Astrocyte of the spinal cord (primary cell): Measurements from ENCODE around the gene GRID2.

ENCODE experiments used
- DNase-seq: peaks from one replicate; pipeline ENCODE4 v3.0.0; 2011; ENCODE audit warnings: low read depth, low spot score
- H3K4me3 ChIP-seq: 2 replicates; pipeline ENCODE4 v1.5.1; 2011; ENCODE audit warnings: low read depth, mild to moderate bottlenecking, low read length, moderate library complexity
- CTCF ChIP-seq: IDR thresholded peaks from 2 replicates; pipeline ENCODE4 v1.5.1; 2012; ENCODE audit warnings: low read depth, mild to moderate bottlenecking, low read length, inconsistent platforms
- in situ Hi-C: cut with HindIII; loops from 2 replicates; pipeline ENCODE4 v1.10.0; 2017; ENCODE audit warnings: low sequenced_read_pairs

Gene GRID2

GRCh38 chr4:92735025-92735665 lies 431.4 kb downstream of the GRID2 start:
- no peak overlapping the region for H3K4me3 ChIP-seq
- in situ Hi-C loops, result no loop called here
- no peak for DNase-seq
- no peak for TF ChIP-seq CTCF

- in situ Hi-C loops, result no loop called here
- no peak for TF ChIP-seq CTCF
- H3K4me3 ChIP-seq, result no peak overlapping the region
- DNase-seq, result no peak
Measured at GRCh38 chr4:92760433-92760832, 456.7 kb downstream of the GRID2 start.

GRCh38 chr4:92776080-92776479 lies 472.3 kb downstream of the GRID2 start:
- no peak for DNase-seq
- no peak for TF ChIP-seq CTCF
- in situ Hi-C loops, result no loop called here
- H3K4me3 ChIP-seq, result no peak overlapping the region

- no peak overlapping the region for H3K4me3 ChIP-seq
- no peak for DNase-seq
- TF ChIP-seq CTCF, result no peak
- in situ Hi-C loops, result no loop called here
Measured at GRCh38 chr4:92789741-92790140, 486.0 kb downstream of the GRID2 start.

- no peak for TF ChIP-seq CTCF
- in situ Hi-C loops, result no loop called here
- H3K4me3 ChIP-seq, result no peak overlapping the region
- DNase-seq, result no peak
Measured at GRCh38 chr4:92791871-92792440, 488.2 kb downstream of the GRID2 start.

- TF ChIP-seq CTCF, result no peak
- H3K4me3 ChIP-seq, result no peak overlapping the region
- no peak for DNase-seq
- in situ Hi-C loops, result no loop called here
Measured at GRCh38 chr4:92809381-92809780, 505.6 kb downstream of the GRID2 start.
